HG03139 (cell line): ENCODE results near the gene SIGLEC5.
"Not testable (repeated sequence)": the region's sequence is repeated elsewhere in the genome, so short reads cannot be mapped to it uniquely, and the experiment has no call there.

ENCODE experiments used
- ATAC-seq: cut with Tn5 transposase; IDR thresholded peaks from one replicate; pipeline ENCODE4 v1.9.1; 2021; ENCODE audit not compliant: unreplicated experiment

The SIGLEC5 gene, protein sequence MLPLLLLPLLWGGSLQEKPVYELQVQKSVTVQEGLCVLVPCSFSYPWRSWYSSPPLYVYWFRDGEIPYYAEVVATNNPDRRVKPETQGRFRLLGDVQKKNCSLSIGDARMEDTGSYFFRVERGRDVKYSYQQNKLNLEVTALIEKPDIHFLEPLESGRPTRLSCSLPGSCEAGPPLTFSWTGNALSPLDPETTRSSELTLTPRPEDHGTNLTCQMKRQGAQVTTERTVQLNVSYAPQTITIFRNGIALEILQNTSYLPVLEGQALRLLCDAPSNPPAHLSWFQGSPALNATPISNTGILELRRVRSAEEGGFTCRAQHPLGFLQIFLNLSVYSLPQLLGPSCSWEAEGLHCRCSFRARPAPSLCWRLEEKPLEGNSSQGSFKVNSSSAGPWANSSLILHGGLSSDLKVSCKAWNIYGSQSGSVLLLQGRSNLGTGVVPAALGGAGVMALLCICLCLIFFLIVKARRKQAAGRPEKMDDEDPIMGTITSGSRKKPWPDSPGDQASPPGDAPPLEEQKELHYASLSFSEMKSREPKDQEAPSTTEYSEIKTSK

DNA sequence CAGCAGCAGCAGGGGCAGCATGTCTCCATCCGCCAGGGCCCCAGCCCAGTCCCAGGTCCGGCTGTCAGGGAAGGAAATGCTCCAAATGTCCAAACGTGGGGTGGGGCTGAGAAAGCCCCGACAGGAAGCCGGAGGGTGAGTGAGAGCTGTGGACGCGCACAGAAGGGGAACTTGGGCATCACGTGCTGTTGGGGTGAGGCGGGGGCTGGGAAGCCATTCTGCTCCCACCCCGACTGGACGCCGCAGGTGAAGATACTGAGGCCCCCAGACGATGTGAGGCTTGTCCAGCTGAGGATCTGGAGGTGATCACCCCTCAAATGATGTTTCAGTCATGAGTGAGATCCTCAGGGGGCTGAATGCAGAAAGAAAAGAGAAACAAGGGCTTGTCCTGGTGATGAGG is at the start of gene SIGLEC5:
Gene SIGLEC5, minus strand, starts transcription at position 87 of the 400 bp plus-strand sequence. Its CDS starts 66 bp downstream, at position 21.
- ATAC-seq: not testable (repeated sequence)

DNA sequence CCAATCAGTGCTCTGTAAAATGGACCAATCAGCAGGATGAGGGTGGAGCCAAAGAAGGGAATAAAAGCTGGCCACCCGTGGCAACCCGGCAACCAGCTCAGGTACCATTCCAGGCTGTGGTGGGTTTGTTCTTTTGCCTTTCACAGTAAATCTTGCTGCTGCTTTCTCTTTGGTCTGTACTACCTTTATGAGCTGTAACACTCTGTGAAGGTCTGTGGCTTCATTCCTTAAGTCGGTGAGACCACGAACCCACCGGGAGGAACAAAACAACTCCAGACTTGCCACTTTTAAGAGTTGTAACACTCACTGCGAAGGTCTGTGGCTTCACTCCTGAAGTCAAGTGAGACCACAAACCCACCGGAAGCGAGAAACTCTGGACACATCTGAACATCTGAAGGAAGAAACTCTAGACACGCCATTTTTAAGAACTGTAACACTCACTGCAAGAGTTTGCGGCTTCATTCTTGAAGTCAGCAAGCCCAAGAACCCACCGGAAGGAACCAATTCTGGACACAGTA is 46.4 kb upstream of the SIGLEC5 start:
- no peak for ATAC-seq

GRCh38 chr19:51675911-51676565 is 45.8 kb upstream of the SIGLEC5 start:
- not testable (repeated sequence) for ATAC-seq

GRCh38 chr19:51668216-51668615 is 38.0 kb upstream of the SIGLEC5 start:
- no peak for ATAC-seq

DNA sequence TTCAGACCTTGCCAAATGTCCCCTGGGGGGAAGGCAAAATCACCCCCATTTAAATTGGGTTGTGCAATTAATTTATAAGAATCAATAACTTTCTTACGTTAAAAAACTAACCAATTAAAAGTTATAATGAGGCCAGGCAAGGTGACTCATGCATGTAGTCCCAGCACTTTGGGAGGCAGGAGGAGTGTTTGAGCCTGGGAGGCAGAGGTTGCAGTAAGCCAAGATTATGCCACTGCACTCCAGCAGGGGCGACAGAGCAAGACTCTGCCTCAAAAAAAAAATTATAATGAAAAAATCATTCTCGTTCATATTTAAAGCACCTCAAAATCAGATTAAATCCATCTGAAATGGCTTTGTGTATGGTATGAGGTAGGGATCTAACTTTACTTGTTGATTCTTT is 34.8 kb upstream of the SIGLEC5 start:
- ATAC-seq: no peak

DNA sequence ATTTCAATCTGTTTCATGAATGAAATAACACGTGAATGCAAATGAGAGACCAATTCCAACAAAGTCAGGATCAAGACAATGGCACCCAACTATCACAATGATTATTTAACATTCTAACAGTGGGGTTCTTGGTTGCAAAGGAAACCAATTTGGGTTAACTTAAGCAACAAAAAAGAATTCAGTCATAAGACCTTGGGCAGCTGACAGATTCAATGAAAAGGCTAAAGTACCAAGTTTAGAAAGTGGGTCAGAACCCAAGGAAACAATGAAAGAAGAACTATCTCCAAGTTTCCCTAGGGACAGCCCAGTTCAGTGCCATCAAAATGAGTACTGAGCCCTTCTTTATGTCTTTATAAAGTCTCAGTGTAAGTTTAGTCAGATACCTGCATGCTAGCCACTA is 33.9 kb upstream of the SIGLEC5 start:
- no peak for ATAC-seq

GRCh38 chr19:51663650-51664049 is 33.4 kb upstream of the SIGLEC5 start:
- ATAC-seq: no peak

- no peak for ATAC-seq
Measured at GRCh38 chr19:51660975-51661600, 30.9 kb upstream of the SIGLEC5 start.

GRCh38 chr19:51654783-51655182 is 24.6 kb upstream of the SIGLEC5 start:
- no peak for ATAC-seq

- no peak for ATAC-seq
Measured at GRCh38 chr19:51653162-51653561, 23.0 kb upstream of the SIGLEC5 start.

DNA sequence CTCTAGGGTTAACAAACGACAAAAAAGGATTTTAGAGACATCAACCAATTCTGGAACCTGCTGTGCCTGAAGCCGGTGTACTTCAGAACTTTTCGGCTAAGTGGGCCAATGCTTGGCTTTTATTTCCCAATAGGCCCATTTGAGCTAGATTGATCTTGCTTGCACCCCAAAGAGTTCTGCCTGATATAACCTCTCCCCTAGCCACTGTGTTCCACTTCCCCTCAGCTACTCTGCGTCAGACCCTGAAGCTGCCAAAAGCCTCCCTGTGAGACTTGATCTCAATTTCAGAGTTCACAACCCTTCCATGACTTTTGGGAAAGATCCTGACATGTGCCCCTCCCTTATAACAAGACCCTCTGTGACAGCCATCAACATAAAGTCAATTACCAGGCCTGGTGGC is 22.1 kb upstream of the SIGLEC5 start:
- ATAC-seq: no peak

DNA sequence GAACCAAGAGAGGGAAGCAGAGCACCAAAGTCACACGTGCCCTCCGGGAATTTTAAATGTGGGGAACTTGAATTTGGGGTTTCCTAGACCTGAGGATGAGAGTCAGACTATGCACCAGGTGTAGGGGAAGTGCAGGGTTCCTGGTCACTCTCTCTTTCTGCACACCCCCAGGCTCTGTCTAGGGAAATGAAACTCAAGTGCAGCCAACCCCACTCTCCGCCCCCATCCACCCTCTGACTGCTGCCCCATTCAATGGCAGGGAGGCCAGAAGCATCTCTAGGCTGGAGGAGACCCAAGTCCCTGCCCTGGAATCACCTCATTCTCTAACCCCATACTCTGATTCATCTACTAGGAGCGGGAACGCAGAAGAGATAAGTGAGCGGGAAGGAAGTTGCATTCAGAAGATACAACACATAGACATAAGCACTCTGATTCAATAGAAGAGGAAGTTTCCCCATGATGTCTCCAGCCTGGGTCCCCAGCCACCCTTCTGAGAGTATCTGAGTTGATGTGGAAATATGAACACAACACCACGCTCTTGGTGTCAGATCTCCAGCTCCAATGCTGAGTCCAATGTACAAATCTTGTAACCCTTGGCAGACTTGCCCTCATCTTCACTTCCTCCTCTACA is 21.1 kb upstream of the SIGLEC5 start:
- ATAC-seq: no peak

DNA sequence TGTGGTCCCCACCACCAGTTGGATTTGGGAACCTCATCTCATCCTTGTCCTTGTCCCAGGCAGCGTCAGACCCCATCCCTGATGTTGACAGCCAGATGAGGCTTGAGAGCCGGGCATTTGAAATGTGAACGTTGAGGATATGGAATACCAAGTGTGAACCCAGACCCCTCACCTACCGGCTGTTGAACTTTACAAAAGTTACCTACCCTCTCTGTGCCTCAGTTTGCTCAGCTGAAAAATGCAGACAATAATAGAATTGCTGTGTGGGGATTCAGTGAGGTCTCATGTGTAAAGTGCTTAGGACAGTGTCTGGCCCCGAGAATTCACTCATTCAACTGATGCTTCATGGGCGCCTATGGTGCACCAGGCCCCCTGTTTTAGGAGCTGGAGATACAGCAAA is 17.1 kb upstream of the SIGLEC5 start:
- ATAC-seq: no peak

- not testable (repeated sequence) for ATAC-seq
Measured at GRCh38 chr19:51646730-51647129, 16.5 kb upstream of the SIGLEC5 start, which contains the start of gene SIGLEC14. Gene SIGLEC14, minus strand, starts transcription at chr19:51646825. Its CDS starts 66 bp downstream, at chr19:51646759.

DNA sequence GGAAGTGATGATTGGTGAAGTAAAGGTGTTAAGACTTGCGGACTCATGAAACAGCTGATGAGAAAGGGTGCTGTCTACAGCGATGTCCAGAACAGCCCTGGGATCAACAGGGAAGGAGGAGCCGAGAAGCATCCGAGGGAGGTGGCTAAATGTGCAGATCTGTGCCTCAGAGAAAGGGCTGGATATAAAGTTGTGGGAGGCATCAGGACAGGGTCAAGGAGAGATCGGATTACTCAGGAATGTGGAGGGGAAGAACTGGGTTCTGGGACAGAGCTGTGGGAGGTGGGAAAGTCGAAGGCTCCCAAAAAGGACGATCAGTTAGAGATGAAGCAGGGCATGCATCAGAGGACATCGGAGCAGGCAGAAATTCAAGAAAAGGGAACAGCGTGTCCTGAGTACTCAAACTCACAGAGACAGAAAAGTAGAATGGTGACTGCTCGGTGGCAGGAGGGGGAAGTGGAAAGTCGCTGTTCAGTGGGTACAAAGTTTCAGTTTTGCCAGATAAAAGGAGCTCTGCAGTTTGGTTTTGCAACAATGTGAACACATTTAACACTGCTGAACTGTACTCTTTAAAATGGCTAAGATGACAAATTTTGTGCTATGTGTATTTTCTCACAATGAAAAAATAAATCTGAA is 14.6 kb upstream of the SIGLEC5 start:
- ATAC-seq: no peak

DNA sequence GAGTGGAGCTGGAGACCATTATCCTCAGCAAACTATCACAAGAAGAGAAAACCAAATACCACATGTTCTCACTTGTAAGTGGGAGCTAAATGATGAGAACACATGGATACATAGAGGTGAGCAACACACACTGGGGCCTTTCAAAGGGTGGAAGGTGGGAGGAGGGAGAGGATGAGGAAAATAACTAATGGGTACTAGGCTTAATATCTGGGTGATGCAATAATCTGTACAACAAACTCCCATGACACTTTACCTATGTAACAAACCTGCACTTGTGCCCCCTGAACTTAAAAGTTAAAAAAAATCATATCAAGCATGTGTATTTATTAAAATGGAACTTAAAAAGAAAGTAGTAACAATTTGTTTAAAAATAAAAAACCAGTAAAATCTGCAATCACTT is 11.4 kb upstream of the SIGLEC5 start:
- no peak for ATAC-seq

GRCh38 chr19:51640386-51640785 is 10.2 kb upstream of the SIGLEC5 start:
- no peak for ATAC-seq

DNA sequence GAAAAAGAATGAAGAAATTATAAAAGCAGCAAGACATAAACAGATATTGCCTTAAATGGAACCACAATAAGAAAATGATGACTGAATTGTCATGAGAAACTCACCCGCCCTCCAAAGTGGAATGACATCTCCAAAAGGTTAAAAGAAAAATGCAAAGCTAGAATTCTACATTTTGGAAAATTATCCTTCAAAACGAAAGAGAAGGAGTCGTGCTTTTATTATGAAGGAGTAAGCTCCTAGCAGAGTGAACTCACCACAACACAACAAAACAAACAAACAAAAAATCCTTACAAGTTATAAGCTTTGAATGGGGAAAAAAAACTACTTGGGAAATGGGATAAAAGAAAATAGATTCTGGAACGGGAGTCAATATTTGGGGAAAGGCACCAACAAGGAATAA is 9.7 kb upstream of the SIGLEC5 start:
- ATAC-seq: no peak

DNA sequence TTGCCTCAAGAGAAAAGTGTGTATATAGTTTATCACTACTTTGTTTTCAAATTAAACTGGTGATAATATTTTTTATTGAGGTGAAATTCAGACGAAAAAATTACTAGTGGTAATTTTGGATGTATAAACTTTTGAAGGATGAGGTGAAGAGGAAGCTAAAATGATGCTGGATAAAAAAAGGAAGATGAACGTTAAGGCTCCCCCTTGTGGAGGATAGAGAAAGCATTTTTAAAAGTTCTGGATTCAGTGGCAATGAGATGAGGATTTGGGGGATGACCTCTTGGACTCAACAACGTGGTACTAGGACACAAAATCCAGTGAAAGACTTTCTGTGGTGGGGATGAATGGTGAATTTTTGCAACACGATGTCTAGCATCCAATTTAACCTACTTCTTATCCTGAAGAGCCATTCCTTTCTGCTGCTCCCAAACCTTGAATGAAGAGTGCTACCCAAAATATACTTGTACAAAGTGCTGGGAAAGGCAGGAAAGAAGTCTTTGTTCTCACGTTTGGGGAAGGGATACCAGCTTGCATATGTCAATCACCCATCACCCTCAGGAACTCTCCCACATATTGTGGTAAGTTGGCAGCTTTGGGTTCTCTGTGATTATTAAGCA is 7.3 kb upstream of the SIGLEC5 start:
- no peak for ATAC-seq

- ATAC-seq: no peak
Measured at GRCh38 chr19:51632126-51632525, 1.9 kb upstream of the SIGLEC5 start.
